Mesenchymal stem cell (in vitro differentiated cells and primary cell): Measurements from ENCODE around the gene FTH1.

Source experiments
- DNase-seq: peaks from one replicate; pipeline ENCODE4 v3.0.0-alpha.2; 2013
- H2AFZ ChIP-seq: one replicate; pipeline ENCODE4 v1.6.1; 2013; ENCODE audit warnings: low read depth, mild to moderate bottlenecking, control low read depth, inconsistent platforms, low read length, moderate library complexity
- H2AK5ac ChIP-seq: 2 replicates; pipeline ENCODE4 v1.6.1; 2013; ENCODE audit warnings: low read length, moderate library complexity, mild to moderate bottlenecking, inconsistent platforms; ENCODE audit not compliant: severe bottlenecking
- H2BK120ac ChIP-seq: one replicate; pipeline ENCODE4 v1.6.1; 2013; ENCODE audit warnings: low read depth, mild to moderate bottlenecking, inconsistent platforms, low read length, moderate library complexity
- H2BK12ac ChIP-seq, 2 experiments: one replicate each; pipeline ENCODE4 v1.6.1; 2013; ENCODE audit warnings: inconsistent platforms in 2 of 2, low read length in 2 of 2, mild to moderate bottlenecking in 2 of 2, moderate library complexity in 2 of 2, control low read depth in 1 of 2
- H2BK15ac ChIP-seq: one replicate; pipeline ENCODE4 v1.6.1; 2013; ENCODE audit warnings: mild to moderate bottlenecking, low read depth, inconsistent platforms; ENCODE audit not compliant: poor library complexity, severe bottlenecking
- H2BK5ac ChIP-seq: 2 replicates; pipeline ENCODE4 v1.6.1; 2013; ENCODE audit warnings: low read depth, mild to moderate bottlenecking, low read length, control low read depth, inconsistent platforms; ENCODE audit not compliant: poor library complexity, severe bottlenecking
- H3K14ac ChIP-seq, 2 experiments: one replicate each; pipeline ENCODE4 v1.6.1; 2013; ENCODE audit warnings: inconsistent platforms in 2 of 2, low read length in 2 of 2, control low read depth in 1 of 2, mild to moderate bottlenecking in 1 of 2, moderate library complexity in 1 of 2
- H3K18ac ChIP-seq, 2 experiments: one replicate each; pipeline ENCODE4 v1.6.1; 2013; ENCODE audit warnings: inconsistent platforms in 2 of 2, low read length in 2 of 2, control low read depth in 1 of 2, low read depth in 1 of 2, mild to moderate bottlenecking in 1 of 2
- H3K23ac ChIP-seq, 2 experiments: one replicate each; pipeline ENCODE4 v1.6.1; 2013; ENCODE audit warnings: inconsistent platforms in 2 of 2, low read length in 2 of 2, mild to moderate bottlenecking in 2 of 2, moderate library complexity in 2 of 2, control low read depth in 1 of 2
- H3K27ac ChIP-seq: 2 replicates; pipeline ENCODE4 v1.5.1; 2013; ENCODE audit warnings: mild to moderate bottlenecking, moderate library complexity, low read length, control low read depth, inconsistent platforms; ENCODE audit not compliant: poor library complexity, severe bottlenecking
- H3K27me3 ChIP-seq, 2 experiments: 2 replicates each; pipeline versions ENCODE4 v1.6.1 to v1.7.0; 2013; ENCODE audit warnings: low read length in 2 of 2, mild to moderate bottlenecking in 2 of 2, moderate library complexity in 2 of 2, control low read depth in 1 of 2, inconsistent platforms in 1 of 2; ENCODE audit not compliant: control insufficient read depth in 1 of 2, insufficient read depth in 1 of 2
- H3K36me3 ChIP-seq, 2 experiments: 2 replicates each; pipeline versions ENCODE4 v1.6.1 to v1.7.0; 2013; ENCODE audit warnings: low read length in 2 of 2, control low read depth in 1 of 2, inconsistent platforms in 1 of 2, low read depth in 1 of 2, mild to moderate bottlenecking in 1 of 2; ENCODE audit not compliant: insufficient read depth in 2 of 2, control insufficient read depth in 1 of 2
- H3K4ac ChIP-seq, 2 experiments: one replicate each; pipeline ENCODE4 v1.6.1; 2013; ENCODE audit warnings: inconsistent platforms in 2 of 2, low read length in 2 of 2, mild to moderate bottlenecking in 2 of 2, moderate library complexity in 2 of 2, control low read depth in 1 of 2, low read depth in 1 of 2
- H3K4me1 ChIP-seq: 2 replicates; pipeline ENCODE4 v1.6.1; 2013; ENCODE audit warnings: low read depth, low read length, control low read depth; ENCODE audit not compliant: control insufficient read depth, insufficient read depth
- H3K4me2 ChIP-seq: 2 replicates; pipeline ENCODE4 v1.6.1; 2013; ENCODE audit warnings: low read length, mild to moderate bottlenecking, inconsistent platforms; ENCODE audit not compliant: poor library complexity, severe bottlenecking
- H3K4me3 ChIP-seq, 2 experiments: 2 replicates each; pipeline versions ENCODE4 v1.5.1 to v1.7.0; 2013; ENCODE audit warnings: low read length in 2 of 2, mild to moderate bottlenecking in 2 of 2, control low read depth in 1 of 2, low read depth in 1 of 2; ENCODE audit not compliant: insufficient read depth in 1 of 2
- H3K79me1 ChIP-seq: replicated peaks from 2 replicates; pipeline ENCODE4 v1.6.1; 2013; ENCODE audit warnings: mild to moderate bottlenecking, control low read depth, low read length, inconsistent platforms; ENCODE audit not compliant: poor library complexity, severe bottlenecking
- H3K9ac ChIP-seq: 2 replicates; pipeline ENCODE4 v1.7.0; 2013; ENCODE audit warnings: mild to moderate bottlenecking, low read length, moderate library complexity
- H3K9me3 ChIP-seq: 2 replicates; pipeline ENCODE4 v1.7.0; 2013; ENCODE audit warnings: mild to moderate bottlenecking, low read length; ENCODE audit not compliant: control insufficient read depth
- H4K8ac ChIP-seq: one replicate; pipeline ENCODE4 v1.6.1; 2013; ENCODE audit warnings: inconsistent platforms, mild to moderate bottlenecking, low read length, moderate library complexity
- H4K91ac ChIP-seq: one replicate; pipeline ENCODE4 v1.6.1; 2013; ENCODE audit warnings: mild to moderate bottlenecking, low read length, inconsistent platforms
- WGBS: methylation state at CpG from one replicate; pipeline ENCODE4 v1.1.7; 2013; ENCODE audit warnings: mixed read lengths; 5-methylcytosine and 5-hydroxymethylcytosine counted together

Gene FTH1

DNA sequence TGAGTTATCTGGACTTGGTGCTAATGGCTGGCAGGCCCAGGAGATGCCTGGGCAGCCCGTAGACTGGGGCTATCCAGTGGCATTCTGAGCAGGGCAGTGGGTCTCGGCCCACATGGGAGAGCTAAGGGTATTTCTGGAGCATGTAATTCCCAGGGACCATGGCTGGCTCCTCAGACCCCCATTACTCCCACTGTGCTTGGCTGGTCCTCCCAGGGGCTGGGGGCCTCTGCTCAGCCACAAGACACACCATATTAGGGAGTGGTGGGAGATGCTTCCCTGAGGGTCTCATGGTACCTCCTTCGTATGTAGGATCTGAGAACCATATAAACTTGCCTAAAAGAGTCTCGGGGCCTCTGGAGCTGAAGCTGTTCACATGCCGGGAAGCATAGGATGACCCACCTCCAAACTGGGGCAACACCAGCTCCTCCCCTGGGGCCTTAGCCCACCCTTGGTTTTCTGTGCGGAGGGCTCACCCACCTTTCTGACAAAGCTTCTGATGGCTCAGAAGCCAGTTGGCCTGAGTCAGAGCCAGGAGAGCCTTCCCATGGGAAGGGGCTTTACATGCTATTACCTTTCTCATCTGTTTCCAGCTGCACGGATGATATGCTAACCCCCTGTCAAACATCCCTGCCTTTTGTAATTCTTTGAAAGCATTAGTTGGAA lies 9.5 kb upstream of the FTH1 start:
- no peak overlapping the region for H3K4ac ChIP-seq
- H2AK5ac ChIP-seq = no peak overlapping the region
- no peak overlapping the region for H2AFZ ChIP-seq
- WGBS = 89% methylated on average over 5 of the region's 7 CpGs
- H3K4me1 ChIP-seq = peaks cover 21% of the 10 kb centered on the region
- peak overlapping the region in 1 of 2 experiments; percentile 14 for H3K14ac ChIP-seq
- H3K79me1 ChIP-seq = no peaks in the 10 kb centered on the region
- no peak overlapping the region for H3K18ac ChIP-seq
- no peak overlapping the region for H3K4me2 ChIP-seq
- H2BK5ac ChIP-seq = no peak overlapping the region
- no peak overlapping the region for H2BK15ac ChIP-seq
- no peaks in the 10 kb centered on the region for H3K9me3 ChIP-seq
- no peak overlapping the region for H2BK120ac ChIP-seq
- H3K9ac ChIP-seq = no peak overlapping the region
- H2BK12ac ChIP-seq = peak overlapping the region; percentile 3 to 60
- no peak overlapping the region for H3K23ac ChIP-seq
- H3K27me3 ChIP-seq = no peaks in the 10 kb centered on the region
- no peak for DNase-seq
- H4K91ac ChIP-seq = no peak overlapping the region
- no peak overlapping the region for H4K8ac ChIP-seq
- no peaks in the 10 kb centered on the region for H3K36me3 ChIP-seq
- H3K4me3 ChIP-seq = no peak overlapping the region
- H3K27ac ChIP-seq = no peak overlapping the region

DNA sequence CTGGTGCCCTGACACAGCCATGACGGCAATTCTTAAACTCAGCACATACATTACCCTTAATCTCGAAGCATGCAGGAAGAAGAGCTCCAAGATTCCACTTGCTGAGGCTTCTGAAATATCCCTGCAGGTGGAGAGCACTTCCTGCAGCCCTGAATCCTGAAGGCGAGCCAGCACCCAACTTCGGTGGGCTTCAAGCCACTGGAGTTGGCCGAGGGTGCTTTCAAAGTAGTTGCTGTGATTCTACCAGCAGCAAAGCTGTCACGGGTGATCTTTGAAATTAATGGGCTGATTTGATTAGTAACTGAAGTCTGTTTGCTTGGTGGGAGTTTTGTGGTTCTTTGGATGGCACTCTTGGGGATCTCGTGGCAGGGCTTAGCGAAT lies 9.0 kb upstream of the FTH1 start:
- no peak overlapping the region for H4K8ac ChIP-seq
- no peak overlapping the region for H3K27ac ChIP-seq
- H3K27me3 ChIP-seq = no peaks in the 10 kb centered on the region
- DNase-seq = no peak
- no peak overlapping the region for H3K4ac ChIP-seq
- H2BK12ac ChIP-seq = peak overlapping the region; percentile 3 to 60
- no peak overlapping the region for H3K4me2 ChIP-seq
- no peak overlapping the region for H4K91ac ChIP-seq
- no peak overlapping the region for H3K23ac ChIP-seq
- no peak overlapping the region for H3K4me3 ChIP-seq
- H2BK120ac ChIP-seq = no peak overlapping the region
- no peak overlapping the region for H2BK5ac ChIP-seq
- H3K79me1 ChIP-seq = no peaks in the 10 kb centered on the region
- no peaks in the 10 kb centered on the region for H3K36me3 ChIP-seq
- H3K14ac ChIP-seq = no peak overlapping the region
- H3K18ac ChIP-seq = no peak overlapping the region
- no peak overlapping the region for H2AFZ ChIP-seq
- H3K9ac ChIP-seq = no peak overlapping the region
- H3K4me1 ChIP-seq = peaks cover 22% of the 10 kb centered on the region
- H2BK15ac ChIP-seq = no peak overlapping the region
- 93% methylated on average over 8 of the region's 8 CpGs for WGBS
- H2AK5ac ChIP-seq = peak overlapping the region; percentile 15
- H3K9me3 ChIP-seq = no peaks in the 10 kb centered on the region

DNA sequence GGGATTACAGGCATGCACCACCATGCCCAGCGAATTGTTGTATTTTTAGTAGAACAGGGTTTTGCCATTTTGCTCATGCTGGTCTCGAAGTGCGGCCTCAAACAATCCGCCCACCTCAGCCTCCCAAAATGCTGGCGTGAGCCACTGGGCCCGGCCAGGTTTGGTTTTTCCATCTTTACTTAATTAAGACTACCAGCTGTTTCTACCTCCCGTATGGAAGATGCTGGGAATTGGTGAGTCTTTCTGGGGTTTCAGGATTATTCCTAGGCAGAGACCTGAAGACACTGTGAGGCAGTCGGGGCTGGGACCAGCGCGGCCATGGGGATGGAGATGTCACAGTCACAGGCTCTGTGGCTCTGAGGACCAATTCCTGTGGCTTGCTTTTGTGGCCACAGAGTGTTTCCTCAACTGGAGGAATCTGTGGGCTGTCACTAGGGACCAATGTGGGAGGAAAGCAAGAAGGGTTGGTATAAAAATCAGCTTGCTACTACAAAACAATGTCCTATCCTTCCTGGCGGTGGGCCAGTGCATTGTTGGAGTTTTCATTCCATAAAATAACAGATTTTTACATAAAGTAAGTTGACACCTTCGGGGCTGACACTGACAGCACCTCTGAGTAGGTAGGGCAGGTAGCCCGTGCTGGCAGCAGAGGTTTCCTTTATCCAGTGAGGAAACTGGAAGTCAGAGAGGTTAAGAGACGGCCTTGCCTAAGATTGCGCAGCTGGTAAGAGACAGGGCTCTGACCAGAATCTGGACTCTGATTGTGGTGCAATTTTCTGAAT lies 8.4 kb upstream of the FTH1 start:
- Histone ChIP-seq H3K23ac (peak overlapping the region in 1 of 2 experiments; percentile 14), H3K9ac (no peak overlapping the region), H2AK5ac (no peak overlapping the region), H3K4ac (peak overlapping the region; percentile 24 to 43), H2AFZ (no peak overlapping the region), H3K4me3 (no peak overlapping the region), H3K79me1 (no peaks in the 10 kb centered on the region), H3K9me3 (no peaks in the 10 kb centered on the region), H4K8ac (no peak overlapping the region), H2BK12ac (peak overlapping the region; percentile 49 to 97), H2BK15ac (peak overlapping the region; percentile 2), H3K4me2 (no peak overlapping the region), H3K18ac (peak overlapping the region in 1 of 2 experiments; percentile 45), H2BK120ac (no peak overlapping the region), H4K91ac (no peak overlapping the region), H3K27me3 (no peaks in the 10 kb centered on the region), H3K27ac (no peak overlapping the region), H3K14ac (no peak overlapping the region), H3K4me1 (peaks cover 26% of the 10 kb centered on the region), H3K36me3 (no peaks in the 10 kb centered on the region), H2BK5ac (no peak overlapping the region)
- no peak for DNase-seq
- WGBS = 97% methylated on average over 12 of the region's 15 CpGs
